22Rv1 (cell line): ENCODE measurements around the gene UBE2Q1.

Experiments
- H3K27ac ChIP-seq: fragments of 450-650 bp; 2 replicates; pipeline ENCODE4 v1.5.1; 2017
- CTCF ChIP-seq: fragments of 450-650 bp; IDR thresholded peaks from 2 replicates; pipeline ENCODE4 v1.5.1; 2017; ENCODE audit warnings: mild to moderate bottlenecking
- ZFX ChIP-seq: fragments of 450-650 bp; IDR thresholded peaks from 2 replicates; pipeline ENCODE4 v1.6.1; 2017; ENCODE audit warnings: antibody characterized with exemption, borderline replicate concordance

UBE2Q1 gene

GRCh38 chr1:154586231-154586630, 27.8 kb upstream of the UBE2Q1 start:
- TF ChIP-seq CTCF (no peak), ZFX (no peak)
- H3K27ac ChIP-seq, result no peak overlapping the region

DNA sequence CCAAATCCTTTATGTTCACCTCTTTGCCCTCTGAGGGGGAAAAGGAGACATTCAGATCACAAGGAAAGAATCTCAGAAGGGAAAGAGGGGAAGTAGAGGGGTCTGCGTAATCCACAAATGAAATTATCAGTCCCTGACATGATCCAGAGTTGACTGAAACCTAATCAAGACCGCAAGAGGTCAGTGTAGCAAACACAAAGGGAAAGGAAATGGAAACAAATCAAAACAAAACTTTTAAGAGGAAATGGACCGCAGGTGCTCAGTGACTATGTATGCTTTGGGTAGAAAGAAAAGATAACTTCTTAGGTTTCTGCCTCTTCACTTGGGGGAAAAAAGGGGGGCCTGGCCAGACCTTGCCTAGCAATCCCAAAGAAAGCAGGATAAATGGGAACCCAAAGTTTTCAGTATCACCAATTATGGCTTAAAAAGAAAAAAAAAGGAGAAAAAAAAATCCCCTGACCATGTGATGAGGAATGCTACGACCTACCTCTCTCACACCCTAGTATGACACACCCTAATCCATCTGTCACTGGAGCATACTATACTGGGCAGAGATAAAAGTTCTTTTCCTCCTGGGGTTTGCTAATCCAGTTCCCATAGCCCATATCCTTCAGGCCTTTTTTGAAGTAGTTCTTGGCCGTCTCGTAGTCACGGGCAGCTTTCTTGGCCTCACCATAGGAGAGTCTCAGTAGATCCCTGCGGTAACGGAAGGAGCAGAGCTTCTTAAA, 26.0 kb upstream of the UBE2Q1 start:
- no peak overlapping the region for H3K27ac ChIP-seq
- no peak for TF ChIP-seq CTCF
- TF ChIP-seq ZFX, result no peak

GRCh38 chr1:154583773-154584172, 25.3 kb upstream of the UBE2Q1 start:
- TF ChIP-seq CTCF, result no peak
- TF ChIP-seq ZFX, result no peak
- no peak overlapping the region for H3K27ac ChIP-seq

- H3K27ac ChIP-seq, result no peak overlapping the region
These were observed 24.4 kb upstream of the UBE2Q1 start for GRCh38 chr1:154582885-154583284.

GRCh38 chr1:154581766-154582165, 23.3 kb upstream of the UBE2Q1 start:
- TF ChIP-seq ZFX, result no peak
- no peak for TF ChIP-seq CTCF
- no peak overlapping the region for H3K27ac ChIP-seq

More at GRCh38 chr1:154582885-154583284, 24.4 kb upstream of the UBE2Q1 start:
- TF ChIP-seq ZFX, result no peak
- no peak for TF ChIP-seq CTCF

- TF ChIP-seq CTCF, result no peak
- TF ChIP-seq ZFX, result no peak
- no peak overlapping the region for H3K27ac ChIP-seq
These were observed 20.9 kb upstream of the UBE2Q1 start for GRCh38 chr1:154579374-154579773.

DNA sequence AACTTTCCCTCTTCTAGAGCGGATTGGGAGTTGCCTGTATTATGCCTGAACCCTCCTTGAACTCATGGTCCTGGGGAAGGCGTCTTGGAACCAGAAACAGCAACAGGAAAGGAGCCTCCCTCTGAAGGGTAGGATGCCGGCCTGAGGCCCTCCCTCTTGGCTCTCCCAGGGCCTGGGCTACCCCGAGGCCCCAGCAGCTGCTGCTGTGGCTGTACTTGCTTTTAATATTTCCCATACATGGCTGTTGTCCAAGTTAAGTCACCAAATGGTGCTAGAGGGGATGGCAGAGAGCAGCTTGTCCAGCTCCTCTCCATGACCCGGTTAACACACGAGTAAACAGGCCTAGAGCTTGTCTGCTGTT, 19.6 kb upstream of the UBE2Q1 start:
- no peak for TF ChIP-seq CTCF
- TF ChIP-seq ZFX, result no peak
- peak overlapping the region; percentile 7; the same call in 1 of the 2 replicates for H3K27ac ChIP-seq
